GM21360 (cell line): ENCODE measurements around the gene TTC12.

Experiments
- ATAC-seq: cut with Tn5 transposase; IDR thresholded peaks from one replicate; pipeline ENCODE4 v1.9.1; 2021; ENCODE audit warnings: mild to moderate bottlenecking, moderate library complexity; ENCODE audit not compliant: unreplicated experiment

TTC12 gene

DNA sequence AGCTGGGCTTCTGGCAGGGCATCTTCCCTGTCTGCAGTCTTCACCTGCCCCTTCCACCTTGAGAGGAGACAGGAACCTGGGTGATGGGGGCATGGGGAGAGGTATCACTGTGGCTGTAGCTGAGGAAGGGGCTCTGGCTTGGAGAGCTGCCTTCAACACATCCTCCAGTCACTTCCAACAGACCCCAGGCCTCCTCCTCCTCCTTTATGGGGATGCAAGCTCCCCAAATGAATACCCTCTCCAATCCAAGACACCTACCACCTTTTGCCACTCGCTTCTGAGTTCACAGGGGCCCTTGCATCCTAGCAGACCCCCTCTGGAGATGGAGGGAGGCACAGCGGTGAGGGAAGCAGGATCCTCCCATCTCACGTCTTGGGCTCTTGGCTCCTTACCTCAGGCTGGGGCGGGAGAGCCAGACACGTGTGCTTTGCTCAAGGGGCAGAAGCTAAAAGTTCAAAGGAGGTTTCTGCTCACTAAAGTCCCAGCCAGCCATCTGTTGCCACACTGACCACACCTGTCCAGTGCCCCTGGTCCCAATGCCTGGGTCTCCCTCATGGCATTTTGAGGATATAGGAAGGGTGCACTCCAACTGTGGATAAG, 86.3 kb downstream of the TTC12 start:
- ATAC-seq = no peak

DNA sequence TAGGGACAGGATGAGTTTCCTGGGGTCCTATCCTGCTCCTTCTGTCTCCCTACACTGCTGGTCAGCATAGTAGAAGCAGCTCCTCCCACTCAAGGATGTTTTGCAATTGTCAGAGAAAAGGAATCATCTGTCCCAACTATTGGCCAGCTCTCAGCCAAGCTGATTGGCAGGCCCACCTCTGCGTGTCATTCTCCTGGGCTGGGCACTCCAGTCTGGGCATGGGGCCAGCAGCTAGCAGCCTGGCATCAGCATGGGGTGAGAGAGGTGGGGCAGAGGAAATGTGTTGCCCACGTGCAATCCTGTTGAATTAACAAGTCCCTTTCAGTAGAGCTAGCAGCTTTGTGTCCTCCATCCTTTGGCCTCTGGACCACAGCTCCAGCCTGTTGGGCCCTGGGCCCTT, 87.3 kb downstream of the TTC12 start:
- ATAC-seq = no peak

DNA sequence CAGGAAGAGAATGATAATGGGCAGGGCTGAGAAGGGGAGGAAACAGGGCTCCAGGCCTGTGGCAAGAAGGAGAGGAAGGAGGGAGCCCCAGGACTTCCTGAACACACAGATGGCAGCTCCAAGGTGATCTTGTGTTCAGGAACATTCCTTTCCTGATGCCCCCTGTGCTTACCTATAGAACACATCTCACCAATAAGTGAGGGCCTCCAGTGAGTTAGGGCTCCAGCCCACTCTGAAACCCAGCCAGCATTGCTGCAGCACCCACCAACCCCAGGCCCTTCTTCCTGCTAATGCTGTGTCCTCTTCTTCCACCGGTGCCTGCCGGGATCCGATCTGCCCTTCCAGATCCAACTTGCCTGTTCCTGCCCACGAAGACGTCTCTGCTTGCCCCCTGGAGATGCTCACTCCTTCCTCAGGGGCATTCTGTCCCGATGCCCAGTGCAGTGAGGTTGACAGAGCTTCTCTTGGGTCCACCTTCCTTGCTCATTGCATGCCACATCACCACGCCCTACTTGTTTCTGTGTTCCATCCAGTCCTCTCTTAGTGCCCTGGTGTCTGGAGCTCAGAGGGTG, 90.6 kb downstream of the TTC12 start:
- ATAC-seq = no peak

DNA sequence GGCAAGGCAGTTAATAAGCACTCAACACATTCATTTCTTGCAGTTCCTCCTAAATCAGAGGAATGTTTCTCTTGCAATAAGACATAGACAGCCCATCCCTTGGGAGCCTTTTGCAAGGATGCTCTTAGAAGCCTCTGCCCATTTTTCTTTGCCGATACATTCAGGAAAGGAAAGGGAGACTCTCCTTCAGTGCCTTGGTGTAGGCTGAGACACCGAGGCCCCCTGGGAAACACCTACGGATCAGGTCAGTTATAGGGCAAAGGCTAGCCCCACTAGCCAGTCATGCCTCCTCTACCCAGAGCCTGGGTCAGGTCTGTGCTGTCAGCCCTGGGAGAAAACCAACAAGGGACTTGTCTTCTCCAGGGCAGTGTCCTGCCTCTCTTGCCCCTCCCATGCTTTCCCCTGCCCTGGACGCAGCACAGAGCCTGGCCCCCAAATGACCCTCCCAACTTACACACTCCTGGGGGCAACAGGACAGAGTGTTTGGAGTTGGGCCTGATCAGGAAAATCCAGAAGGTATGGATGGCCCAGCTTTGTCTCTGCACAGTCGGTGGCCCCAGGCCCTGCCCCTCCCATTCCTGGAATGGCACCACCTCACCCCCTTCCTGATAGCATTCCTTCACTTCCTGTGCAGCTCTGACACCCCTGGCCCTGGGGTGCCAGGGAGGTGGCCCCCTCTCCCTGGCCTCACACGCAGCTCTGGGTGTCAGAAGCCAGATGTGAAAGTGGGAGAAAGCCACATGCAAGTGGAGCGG, 91.5 kb downstream of the TTC12 start:
- no peak for ATAC-seq

DNA sequence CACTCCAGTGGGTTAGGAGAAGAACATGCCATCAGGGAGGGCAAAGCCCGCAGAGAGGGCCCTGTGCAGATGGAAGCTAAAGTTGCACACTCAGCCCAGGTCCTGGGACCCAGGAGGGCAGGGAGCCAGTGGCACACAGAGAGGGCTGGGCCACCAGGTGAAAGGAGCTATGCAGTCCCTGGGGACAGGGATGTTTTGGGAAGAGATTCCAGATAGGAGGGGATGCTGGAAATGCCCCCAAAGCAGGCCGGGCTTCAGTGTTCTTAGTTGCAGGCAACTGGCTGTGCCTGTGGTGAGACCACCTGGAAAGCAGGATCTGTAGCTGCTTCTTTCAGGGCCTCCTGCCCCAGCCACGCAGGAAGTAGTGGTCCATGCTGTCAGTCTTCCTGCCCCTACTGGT, 92.8 kb downstream of the TTC12 start:
- no peak for ATAC-seq

DNA sequence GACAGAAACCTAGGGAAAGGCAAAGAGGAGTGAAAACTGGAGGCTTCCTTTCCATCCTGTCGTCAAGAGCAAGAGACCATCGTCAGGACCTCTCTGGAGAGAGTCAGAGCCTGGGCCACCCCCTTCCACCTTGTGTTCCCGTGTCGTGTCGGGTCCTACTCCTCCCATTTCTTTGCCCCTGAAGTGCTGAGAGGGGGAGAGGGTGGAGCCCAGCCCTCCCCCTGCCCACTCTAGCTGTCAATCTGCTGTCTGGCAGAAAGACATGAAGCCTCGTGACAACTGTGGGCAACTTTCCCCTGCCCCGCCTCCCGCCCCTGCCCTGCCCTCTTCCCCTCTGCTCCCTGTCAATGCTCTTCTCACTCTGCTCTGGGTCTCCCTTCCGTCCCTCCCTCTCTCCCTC, 93.8 kb downstream of the TTC12 start:
- no peak for ATAC-seq

DNA sequence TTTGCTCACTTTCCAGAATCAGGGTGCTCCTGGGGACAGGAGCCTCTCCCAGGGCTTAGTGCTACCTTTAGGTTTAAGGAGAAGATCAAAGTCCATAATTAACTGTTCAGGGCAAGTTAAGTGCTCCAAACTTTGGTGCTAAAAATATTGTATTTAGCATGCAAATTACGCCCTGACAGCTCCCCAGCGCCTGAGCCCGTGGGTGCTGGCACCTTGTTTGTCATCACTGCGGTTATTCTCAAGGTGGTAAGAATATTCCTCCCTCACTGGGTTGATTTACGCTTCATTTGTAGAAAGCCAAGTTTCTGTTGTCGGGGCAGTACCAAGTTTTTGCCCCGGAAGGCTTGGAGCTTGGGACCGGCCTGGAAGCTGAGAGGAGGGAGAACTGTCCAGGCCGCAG, 94.5 kb downstream of the TTC12 start:
- no peak for ATAC-seq

DNA sequence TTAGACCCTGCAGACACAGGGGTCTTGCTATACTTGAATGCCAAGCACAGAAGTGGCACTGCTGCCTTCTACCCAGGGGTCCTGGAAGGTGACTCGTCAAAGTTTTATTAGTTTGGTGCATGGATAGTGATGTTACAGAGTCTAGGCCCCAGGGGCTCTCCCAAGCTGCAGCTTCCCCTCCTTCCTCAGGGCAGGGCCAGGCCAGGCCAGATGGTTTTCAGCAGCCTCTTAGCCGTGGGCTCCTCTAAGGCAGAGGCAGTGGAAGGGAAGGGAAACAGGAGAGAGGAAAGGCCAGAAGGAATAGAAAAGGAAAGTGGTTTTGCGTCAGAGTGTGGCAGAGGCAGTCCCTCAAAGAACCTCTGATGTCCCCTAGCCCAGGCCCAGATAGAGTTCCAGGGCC, 95.1 kb downstream of the TTC12 start:
- ATAC-seq = no peak

DNA sequence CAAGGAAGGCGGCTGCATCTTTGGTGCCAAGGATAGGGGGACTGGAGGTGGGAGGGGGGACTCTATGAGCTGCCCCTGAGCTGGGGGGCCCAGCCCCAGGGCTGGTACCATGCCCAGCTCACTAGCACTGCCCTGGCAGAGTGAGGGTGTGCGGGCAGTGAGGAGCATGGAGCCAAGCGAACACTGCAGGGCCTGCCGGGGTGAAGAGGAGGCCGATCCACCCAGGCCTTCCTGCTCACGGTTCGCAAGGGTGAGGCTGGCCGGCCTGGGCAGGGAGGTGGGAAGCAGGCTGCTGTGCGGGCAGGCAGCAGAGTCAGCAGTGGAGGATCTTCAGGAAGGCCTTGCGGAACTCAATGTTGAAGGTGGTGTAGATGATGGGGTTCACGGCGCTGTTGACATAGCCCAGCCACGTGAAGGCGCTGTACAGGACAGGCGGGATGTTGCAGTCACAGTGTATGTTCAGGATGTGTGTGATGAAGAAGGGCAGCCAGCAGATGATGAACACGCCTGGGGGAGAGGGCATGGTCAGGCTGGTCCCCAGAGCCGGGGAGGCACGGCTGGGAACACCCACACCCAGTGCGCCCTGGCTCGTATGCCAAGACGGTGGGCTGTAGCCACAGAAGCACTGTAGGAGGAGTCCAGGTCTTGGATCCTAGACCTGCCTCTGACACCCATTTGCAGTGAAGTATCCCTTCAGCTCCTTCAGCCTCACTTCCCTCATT, 96.2 kb downstream of the TTC12 start:
- ATAC-seq = no peak

DNA sequence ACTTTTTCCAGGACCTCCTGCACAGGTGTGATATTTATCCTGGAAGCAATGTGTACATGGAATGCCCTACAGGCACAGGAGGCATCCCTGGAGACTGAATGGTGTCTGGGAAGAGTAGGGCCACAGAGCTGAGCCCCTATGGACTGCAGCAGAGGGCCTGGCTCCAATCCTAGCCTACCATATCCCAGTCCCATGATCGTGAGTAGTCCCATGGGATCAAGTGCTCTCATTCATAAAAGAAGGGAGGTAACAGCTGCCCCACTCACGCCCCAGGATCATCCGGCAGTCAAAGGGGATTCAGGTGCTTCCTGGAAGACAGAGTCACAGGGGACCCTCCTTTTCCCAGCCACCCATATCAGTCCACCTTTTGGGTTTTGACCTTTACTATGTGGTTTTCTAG, 97.2 kb downstream of the TTC12 start:
- ATAC-seq = no peak

DNA sequence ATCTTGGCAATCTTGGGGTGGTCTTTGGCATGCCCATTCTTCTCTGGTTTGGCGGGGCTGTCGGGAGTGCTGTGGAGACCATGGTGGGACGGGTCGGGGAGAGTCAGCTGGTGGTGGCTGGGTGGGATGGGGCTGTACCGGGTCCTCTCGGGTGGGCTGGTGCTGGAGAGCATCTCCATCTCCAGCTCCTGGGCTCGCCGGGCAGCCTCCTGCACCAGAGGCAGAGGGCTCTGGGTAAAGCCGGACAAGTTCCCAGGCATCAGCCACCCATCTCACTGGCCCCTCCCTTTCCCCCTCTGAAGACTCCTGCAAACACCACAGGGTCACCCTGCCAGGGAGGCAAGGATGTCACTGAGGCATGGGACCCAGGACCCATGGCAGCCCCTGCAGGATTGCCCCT, 98.3 kb downstream of the TTC12 start:
- ATAC-seq = no peak

DNA sequence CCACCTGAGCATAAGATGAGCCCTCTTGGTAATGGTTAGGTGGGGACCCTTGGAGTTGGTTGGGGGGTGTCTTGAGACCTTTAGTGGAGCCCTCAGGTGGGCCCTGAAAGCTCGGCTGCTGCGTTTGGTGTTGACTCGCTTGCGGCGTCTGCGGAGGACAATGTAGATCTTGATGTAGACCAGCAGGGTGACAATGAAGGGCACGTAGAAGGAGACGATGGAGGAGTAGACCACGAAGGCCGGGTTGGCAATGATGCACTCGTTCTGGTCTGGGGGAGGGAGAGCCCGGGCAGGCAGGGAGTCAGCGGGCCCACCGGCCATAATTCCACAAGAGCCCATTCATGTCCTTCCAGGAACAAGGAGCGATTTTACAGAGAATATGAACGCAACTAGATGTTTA, 101.0 kb downstream of the TTC12 start:
- ATAC-seq = no peak
